ENCODE results near the gene STYXL2.

Gene STYXL2

DNA sequence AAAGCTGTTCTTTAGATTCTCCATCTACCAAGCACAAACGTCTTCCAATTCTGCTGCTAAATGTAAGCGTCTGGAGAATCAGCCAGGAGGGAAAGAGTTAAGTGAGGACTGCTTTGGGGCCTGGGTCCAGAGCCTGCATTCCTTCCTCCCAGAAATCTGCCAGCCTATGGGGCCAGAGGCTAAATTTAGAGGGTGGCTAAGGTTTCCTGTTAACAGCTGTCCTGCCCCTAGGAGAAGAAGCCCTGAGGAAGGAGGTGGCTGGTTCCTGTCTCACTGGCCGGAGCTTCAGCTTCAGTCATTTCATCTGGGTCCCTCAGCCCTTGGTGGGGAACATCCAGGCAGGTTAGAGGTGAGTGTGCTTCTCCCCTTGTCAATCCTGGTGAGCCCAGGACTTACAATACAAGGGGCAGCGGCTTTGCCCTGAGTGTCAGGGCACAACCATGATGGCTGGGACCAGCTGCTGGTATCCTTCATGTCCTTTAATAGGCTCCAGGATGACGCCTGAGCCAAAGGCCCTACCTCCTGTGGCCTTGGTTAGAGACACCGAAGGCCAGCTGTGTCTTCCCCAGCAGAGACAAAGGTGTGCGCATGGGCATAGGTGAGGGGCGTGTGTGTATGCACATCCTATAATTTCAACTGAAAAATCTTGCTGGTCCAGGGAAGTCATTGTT is at the start of gene STYXL2:
Gene STYXL2 (plus strand): TSS at position 230 of the 671 bp plus-strand sequence. CDS start 775 bp downstream, outside the sequence.
- no peak for DNase-seq (ENCODE audit: low read depth)

- no peak for DNase-seq (ENCODE audit: low read depth)
Observed at GRCh38 chr1:167051907-167052306, 42.0 kb upstream of the STYXL2 start.

- no peak for DNase-seq (ENCODE audit: low read depth)
Observed at GRCh38 chr1:167052389-167052788, 41.5 kb upstream of the STYXL2 start.

GRCh38 chr1:167054531-167054930 is 39.3 kb upstream of the STYXL2 start:
- no peak for DNase-seq (ENCODE audit: low read depth)

- DNase-seq (ENCODE audit: low read depth), result no peak
Observed at GRCh38 chr1:167054946-167055630, 38.8 kb upstream of the STYXL2 start.

GRCh38 chr1:167056529-167057231 is 37.2 kb upstream of the STYXL2 start:
- DNase-seq (ENCODE audit: low read depth), result no peak

GRCh38 chr1:167057241-167057688 is 36.6 kb upstream of the STYXL2 start:
- DNase-seq (ENCODE audit: low read depth), result no peak

DNA sequence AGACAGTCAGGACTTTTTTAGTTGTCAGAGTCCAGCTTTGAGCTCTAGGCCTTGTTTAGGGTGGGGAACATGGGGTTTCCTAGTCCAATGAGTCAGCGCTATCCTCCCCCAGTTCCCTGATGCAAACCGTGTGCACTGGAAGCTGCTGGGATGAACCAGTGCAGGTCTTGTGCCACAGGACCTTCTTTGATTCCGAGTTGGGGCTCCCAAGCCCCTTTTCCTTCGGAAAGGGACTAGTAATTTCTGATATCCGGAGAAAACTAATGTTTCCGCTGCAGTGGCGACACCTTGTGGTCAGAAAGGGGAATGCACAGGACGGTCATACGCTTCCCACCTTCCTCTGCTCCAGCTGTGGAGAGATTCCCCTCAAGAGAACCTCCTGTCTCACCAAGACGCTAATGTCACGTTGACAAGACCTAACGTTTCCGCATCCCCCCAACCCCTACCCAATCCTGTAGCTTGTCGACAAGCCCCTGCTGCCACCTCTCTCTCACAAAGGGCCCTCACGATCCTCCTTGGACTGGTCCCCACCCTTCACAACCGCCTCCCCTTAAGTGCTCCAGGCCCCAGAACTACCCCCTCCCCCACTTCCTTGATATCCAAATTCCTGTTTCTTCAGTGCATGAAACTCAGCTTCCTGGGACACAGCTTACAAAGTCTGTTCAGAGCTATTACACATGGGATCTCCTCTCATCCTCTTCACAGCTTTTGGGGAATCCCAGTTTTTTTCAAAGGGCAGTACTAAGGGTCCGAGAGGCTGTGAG is 34.6 kb upstream of the STYXL2 start:
- DNase-seq (ENCODE audit: low read depth), result peak; percentile 65

- DNase-seq (ENCODE audit: low read depth), result no peak
Observed at GRCh38 chr1:167059809-167060107, 34.1 kb upstream of the STYXL2 start.

GRCh38 chr1:167060141-167061072 is 33.5 kb upstream of the STYXL2 start:
- no peak for DNase-seq (ENCODE audit: low read depth)

DNA sequence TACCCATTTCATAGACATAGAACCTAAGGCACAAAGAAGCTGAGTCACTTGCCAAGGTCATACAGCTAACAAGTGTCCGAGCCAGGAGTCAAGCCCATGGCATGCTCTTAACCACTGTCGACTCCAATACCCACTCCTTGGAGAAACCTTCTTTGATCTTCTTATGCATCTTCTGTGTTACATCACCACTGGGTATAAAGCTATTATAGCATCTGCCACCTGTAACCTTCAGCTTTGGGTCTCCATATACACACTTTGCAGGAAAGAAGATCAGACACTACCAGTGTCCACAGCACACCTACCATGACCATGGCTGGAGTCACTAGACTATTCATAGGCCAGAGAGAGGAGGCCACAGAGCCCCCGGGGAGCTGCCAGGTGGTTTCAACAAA is 32.8 kb upstream of the STYXL2 start:
- no peak for DNase-seq (ENCODE audit: low read depth)

GRCh38 chr1:167064621-167065020 is 29.3 kb upstream of the STYXL2 start:
- DNase-seq (ENCODE audit: low read depth), result no peak

- DNase-seq (ENCODE audit: low read depth), result no peak
Observed at GRCh38 chr1:167065471-167065870, 28.4 kb upstream of the STYXL2 start.

- DNase-seq (ENCODE audit: low read depth), result peak; percentile 79
Observed at GRCh38 chr1:167066333-167067122, 27.3 kb upstream of the STYXL2 start.

DNA sequence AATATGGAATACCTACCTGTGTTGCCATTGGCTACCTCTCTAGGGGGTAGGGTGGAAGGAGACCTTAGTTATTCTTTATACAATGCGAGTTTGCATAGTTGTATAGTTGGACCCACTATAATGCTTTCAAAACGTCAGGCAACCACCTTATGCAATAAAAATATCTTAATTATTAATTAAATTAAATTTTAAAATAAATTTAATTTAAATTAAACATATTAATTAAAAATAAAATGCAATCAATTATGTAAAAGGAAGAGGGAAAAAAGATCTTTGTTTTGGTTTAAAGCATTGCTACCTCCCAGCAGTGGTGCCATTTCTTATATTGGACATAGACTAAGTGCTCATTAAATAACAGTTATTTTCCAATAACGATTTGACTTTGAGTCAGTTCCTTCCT is 26.0 kb upstream of the STYXL2 start:
- DNase-seq (ENCODE audit: low read depth), result no peak

DNA sequence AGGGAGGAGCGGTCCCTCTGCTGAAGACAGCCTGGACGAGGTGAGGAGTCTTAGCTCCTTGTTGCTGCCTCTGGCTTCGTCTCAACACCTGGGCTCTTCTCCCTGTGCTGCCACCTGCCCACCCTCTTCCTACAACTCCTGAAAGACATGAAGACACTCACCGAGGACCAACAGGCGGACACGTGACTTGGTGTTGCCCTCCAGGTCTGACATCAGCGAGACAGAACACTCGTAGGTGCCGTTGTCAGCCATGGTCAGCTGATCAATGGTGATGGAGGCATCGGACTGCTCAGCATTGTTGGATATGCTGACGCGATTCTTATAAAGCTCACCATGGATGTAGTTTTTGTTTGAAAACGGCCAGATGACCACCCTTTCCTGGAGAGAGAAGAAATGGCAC is 25.1 kb upstream of the STYXL2 start:
- DNase-seq (ENCODE audit: low read depth), result no peak

DNA sequence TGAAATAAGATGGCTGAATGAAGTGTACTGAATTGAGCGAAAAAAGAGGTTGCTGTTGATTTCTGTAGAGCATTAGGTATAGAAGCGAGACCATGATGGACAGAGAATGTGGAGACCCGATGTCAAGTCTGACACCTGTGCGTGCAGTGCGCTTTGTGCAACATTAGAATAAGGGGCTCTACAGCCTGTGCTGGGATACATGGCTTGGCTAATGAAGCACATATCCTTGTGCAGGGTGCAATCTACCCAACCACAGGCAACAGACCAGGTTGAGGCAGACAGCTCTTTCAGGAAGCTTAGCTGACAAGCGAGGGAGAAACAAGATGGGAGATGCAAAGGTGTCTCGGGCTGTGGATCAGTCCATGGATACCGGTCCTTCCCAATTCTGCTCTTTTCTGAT is 22.6 kb upstream of the STYXL2 start:
- no peak for DNase-seq (ENCODE audit: low read depth)

DNA sequence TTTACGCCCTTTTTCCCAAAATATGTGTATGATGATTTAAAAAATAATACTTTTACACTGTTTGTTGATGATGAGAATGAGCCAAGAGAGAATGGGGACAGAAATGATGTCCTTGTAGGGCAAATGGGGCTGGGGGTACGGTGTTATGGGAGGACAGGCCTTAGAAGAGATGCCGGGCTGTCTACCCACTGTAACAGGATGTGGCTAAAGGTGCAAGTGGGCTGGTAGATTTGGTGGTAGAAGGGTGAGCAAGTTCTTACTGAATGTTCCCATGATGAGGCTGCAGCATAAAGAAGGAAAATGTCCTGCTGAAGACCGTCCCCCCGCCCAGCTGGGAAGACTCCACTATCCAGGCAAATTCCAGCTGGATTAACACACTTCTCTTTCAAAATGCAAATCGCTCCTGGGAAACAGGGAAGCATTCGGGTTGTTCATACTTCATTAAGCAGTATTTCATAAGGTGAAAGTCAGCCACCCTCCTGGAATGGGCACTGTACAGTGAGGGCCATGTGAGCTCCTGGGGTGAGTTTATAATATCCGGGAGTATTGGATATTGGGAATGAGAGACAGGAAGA is 17.7 kb upstream of the STYXL2 start:
- no peak for DNase-seq (ENCODE audit: low read depth)

GRCh38 chr1:167077128-167077867 is 16.6 kb upstream of the STYXL2 start:
- DNase-seq (ENCODE audit: low read depth), result no peak

DNA sequence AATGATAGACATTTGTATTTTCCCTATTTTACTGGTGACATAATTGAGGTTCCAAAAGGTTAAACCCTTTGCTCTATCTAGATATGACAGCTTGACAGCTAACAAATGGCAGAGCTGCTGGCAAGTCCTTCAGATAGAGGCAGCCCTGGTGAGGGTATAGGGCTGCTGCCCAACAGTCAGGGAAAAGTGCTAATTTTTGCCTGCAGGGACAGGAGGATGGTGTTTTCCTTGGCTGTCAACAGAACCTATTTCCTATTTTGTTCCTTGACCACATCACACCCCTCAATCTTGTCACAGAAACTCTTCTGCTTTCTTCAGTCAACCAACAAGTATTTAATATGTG is 16.0 kb upstream of the STYXL2 start:
- no peak for DNase-seq (ENCODE audit: low read depth)
